Glomerular endothelial cell (primary cell): Measurements from ENCODE around the gene PRELID1. TPM values are rescaled to one million over a fixed set of nuclear protein-coding genes. Genes with fewer than 3 reads are reported as not detected.
A peak's percentile ranks its signal among the peaks of the same experiment; 100 is the strongest.
"Not testable (repeated sequence)": the region's sequence is repeated elsewhere in the genome, so short reads cannot be mapped to it uniquely, and the experiment has no call there.

Experiments used
- DNase-seq: peaks from one replicate; pipeline ENCODE4 v3.0.0-alpha.2; 2011; ENCODE audit warnings: low read depth, low spot score; ENCODE audit errors: extremely low read depth
- total RNA-seq: library from RNA; depleted of rRNA; stranded (reverse); fragments of >200 nt; gene quantifications from 2 replicates; pipeline ENCODE4 v1.2.3, GENCODE V29; 2015

PRELID1 gene
- total RNA-seq, 1 donor from 2014 or later, result 147 TPM

DNA sequence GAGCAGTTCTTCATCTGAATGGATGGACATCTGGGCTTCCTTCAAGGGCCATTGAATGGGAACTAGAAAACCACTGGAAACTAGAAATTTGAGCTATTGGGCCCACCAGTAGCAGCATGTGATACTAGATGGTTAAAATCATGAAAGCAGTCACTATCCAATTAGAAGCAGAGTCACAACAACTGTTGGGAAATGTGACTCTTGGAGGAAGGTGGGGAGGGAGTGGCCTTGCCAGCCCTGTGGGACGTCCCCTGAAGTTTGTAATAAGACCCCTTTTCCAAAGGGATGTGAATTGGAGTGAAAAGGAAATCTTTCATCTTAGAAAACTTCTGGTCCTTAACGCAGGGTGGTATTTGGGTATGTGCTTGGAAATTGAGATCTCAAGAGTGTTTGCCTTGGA, 5.7 kb upstream of the PRELID1 start:
- no peak for DNase-seq

DNA sequence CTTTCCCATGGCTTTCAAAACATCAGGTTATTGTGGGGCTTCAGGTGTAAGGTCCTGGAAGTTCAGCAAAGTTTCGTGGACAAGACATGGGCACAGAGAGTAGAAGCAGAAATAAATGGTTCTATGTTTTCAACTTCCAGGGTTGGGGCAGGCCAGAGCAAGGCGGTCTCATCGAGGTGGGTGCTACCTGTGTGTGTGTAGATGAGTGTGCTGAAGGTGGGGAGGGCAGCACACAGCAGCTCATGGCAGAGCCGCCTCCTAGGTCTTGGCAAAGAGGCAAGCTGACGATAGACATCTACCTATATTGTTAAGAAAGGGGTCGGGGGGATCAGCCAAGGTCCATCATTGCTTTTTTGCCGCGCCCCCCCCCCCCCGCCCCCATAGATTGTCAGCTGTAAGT, 3.9 kb upstream of the PRELID1 start:
- no peak for DNase-seq

DNA sequence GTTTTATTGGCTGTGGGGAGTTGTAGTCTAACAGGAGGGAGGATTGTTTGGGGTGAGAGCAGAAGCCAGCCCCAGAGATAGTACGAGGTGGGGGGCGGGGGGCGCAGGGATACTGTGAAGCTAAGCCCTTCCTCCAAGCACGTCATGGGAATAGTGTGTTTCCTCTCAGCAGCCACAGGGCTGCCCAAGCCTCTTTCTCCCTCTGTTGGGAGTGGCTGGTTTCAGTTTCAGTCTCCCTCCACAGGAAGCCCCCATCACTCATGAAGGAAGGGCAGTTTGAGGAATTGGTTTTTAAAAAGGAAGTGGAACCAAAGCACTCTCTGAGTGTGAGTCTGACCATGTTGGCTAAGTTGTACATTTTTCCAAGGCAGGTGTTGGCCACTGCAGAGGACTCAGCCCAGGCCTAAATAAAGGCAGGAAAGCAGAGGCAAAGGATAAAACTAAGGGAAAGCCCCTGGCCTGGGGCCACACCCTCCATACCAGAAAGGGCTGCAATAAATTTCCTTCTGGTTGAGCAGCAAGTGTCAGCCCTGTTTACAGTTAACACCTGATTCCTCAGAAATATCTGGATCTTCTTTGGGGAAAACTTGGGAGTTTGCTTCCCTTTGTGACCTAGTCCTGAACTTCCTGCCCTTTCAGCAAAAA, 3.2 kb upstream of the PRELID1 start:
- DNase-seq, result peak; percentile 62

GRCh38 chr5:177300951-177301350, 2.6 kb upstream of the PRELID1 start:
- no peak for DNase-seq

GRCh38 chr5:177301503-177302165, 2.0 kb upstream of the PRELID1 start:
- no peak for DNase-seq

DNA sequence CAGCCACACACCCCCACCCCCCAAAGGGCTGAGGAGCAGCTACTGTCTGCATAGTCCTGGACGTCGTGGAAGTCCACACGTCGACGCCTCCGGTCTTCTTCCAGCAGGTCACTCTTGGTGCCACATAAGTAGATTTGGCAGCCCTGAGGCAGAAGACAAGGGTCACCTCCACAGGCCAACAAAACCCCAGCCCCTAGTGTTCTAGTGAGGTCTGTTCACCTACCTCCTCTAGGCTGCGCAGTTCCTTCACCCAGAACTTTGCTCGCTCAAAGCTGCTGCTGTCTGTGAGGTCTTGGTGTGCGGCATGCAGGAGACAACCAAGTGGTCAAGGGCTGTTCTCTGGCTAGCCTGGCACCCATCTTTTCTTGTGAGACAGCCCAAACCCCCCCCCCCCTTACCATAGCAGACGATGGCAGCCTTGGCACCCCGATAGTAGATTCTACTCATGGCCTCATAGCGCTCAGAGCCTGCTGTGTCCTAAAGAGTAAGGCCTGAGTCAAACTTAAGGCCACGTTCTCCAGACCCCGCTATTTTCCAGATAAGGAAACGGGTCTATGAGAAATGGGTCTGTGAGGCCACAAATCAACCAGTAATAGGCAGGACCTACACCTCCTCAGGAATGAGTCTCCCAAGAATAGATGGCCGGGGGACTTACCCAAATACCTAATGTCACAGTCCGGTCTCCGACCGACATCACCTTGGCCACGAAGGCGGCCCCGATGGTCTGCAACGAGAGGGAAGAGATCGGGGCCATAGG, 1.1 kb upstream of the PRELID1 start:
- no peak for DNase-seq

DNA sequence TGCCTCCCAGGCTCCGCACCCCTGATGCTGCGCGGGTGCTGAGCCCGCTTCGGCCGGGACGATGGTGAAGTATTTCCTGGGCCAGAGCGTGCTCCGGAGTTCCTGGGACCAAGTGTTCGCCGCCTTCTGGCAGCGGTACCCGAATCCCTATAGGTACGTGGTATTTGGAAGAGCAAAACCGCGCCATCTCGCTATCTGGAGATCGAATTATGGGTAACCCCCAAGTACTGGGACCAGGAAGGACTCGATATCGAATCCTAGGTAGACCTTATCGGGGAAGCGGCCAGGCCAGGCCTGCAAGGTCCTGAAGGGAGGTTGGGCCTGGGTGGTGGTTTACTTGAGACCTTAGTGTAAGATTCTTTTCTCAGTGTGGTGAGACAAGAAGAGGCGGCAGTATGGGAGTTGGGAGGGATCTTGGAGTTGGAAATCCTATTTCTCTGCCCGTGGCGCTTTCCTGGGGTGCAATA, 359 bp downstream of the PRELID1 start:
- DNase-seq, result no peak

DNA sequence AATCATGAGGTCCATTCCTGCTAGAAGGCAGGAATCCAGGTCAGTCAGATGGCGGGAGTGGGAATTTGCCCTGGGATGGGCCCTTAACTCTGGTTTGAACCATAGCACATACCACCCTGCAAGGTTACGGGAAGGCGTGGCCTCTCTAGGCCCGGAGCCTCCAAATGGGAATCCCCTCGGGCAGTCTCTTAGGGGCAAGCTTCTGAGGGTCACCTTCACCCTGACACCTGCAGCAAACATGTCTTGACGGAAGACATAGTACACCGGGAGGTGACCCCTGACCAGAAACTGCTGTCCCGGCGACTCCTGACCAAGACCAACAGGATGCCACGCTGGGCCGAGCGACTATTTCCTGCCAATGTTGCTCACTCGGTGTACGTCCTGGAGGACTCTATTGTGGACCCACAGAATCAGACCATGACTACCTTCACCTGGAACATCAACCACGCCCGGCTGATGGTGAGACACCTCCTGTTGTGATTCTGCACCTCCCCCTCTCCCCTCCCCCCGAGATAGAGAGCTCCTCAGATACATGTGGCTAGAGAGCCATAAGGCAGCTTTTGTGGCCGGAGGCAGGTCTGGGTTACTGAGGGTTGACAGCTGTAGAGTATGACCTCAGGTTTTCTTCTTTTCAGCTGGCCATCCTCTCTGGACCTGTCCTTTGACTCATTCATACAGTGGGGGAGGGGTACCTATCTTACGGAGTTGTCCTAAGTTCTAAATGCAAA, 957 bp downstream of the PRELID1 start:
- no peak for DNase-seq

- not testable (repeated sequence) for DNase-seq
Measured at GRCh38 chr5:177306103-177306640, 2.6 kb downstream of the PRELID1 start.

DNA sequence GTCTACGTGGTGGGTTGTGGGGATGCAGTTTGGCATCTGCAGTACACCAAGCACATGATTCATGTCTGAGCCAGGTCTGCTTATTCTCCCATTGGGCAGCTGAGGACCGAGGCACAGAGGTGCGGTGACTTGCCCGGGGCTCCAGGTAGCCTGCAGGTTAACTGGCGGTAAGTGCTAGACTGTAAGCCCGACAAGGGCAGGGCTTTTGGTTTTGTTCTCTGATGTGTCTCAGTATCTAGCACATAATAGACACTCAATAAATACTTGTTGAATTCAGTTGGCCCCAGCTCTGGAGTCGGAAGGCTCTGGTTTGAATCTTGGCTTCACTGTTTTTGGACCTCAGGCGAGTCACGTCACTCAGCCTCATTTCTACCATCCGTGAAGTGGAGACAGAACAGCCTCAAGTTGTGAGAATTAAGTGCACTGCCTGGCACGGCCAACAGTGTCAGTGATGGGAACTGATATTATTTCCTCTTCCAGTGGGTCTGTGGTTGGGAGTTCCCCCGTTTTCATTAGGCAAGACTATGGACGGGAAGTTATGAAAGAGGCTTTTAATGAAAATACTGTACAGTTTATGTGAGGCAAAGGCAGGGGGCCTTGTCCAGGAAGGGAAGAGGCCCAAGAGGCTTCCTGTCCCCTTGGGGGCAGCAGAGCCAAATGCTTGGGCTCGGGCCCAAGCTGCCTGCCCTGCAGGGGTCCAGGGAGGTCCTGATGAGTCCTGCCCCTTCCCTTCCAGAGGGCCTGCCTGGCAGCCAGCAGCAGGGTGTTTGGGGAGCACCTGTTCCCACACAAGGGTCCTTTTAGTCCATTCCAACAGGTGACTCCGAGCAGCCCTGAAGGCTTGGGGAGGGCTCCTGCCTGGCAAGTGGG, 3.3 kb downstream of the PRELID1 start:
- DNase-seq, result no peak

DNA sequence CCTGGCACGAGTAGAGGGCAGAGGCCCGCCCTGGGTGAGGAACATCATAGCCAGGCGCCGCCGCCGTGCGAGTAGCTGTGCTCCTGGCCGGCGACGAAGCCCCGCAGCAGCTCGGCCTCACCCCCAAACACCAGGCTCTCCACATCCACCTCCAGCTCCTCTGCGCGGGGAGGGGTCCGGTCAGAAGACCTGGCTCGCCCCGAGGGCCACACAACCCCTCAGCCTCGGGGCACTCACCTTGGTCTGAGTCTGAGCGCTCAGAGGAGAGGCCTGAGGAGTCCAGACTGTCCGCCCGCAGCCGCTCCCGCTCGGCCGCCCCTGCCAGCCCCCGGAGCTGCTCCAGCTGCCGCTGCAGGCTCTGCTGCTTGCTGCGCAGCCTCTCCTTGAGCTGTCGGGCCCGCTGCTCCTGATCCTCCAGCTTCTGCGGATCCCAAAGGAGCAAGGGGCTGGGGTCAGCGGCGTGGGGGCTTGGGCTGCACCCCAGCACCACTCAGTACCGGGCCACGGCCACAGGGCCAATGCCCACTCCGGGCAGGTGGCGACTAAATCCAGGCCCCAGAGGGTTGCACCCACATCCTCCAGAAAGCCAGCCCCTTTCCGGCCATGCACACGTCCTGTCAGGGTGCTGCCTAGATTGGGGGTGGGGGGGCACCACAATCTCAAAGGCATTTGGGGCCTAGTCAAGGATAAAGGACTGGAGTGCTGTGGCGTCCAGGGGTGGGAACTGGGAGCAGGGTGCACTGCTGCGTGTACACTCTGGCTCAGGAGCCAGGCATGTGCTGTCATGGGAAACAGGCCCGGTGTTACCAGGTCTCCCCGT, 4.2 kb downstream of the PRELID1 start:
- DNase-seq, result no peak

- no peak for DNase-seq
Measured at GRCh38 chr5:177308740-177309139, 5.1 kb downstream of the PRELID1 start.

DNA sequence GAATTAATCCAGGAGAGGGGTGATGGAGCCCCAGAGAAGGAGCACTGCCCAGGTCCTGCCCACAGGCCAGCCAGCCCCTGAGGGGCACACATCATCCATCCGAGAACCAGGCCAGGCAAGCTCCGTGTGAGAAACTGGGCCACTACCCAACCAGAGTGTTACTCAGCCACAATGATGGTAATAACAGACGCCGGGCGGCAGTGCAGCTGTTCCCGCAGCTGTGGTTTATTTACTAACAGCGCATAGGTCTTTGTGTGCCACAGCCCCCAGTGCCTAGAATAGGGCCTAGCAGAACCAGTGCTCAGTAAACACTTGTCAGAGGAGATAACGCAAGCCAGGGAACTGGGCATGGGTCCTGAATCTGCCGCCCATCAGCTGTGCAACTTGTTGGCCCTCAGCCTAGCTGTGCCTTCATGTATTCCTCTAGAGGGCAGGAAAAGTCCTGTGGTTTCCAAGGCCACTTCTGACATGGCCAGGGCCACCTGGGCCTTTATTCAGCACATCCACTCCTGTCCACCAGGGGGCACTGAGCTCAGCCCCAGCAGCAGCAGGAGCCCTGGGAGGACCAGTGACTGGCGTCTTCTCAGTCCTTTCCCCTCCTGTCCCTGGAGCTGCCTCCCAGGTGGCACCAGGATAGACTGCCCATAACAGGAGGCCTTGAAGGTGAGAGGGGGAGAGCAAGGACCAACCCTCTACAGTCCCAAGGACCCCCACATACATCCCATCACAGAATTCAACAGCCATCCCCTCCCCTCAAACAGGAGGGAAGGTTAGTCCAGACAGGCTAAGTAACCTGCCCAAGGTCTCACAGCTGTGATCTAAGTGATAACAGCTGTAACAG, 6.0 kb downstream of the PRELID1 start:
- DNase-seq, result no peak

- no peak for DNase-seq
Measured at GRCh38 chr5:177310332-177310731, 6.7 kb downstream of the PRELID1 start.

GRCh38 chr5:177310757-177311391, 7.3 kb downstream of the PRELID1 start:
- no peak for DNase-seq

DNA sequence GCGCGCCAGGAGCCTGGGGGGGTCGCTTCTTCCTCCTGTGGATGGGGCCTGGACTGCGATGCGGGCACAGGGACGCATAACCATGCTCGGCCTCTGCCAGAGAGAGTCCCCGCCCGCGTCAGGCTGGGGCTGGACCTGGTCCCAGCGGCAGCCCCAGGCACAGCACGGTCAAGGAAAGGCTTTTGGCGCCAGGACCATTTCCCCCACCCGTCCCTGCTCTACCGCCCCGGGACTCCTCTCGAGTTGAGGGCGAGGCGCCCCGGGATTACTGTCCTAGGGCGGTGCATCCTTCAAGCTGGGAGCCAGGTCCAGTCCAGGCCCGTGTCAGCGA, 7.8 kb downstream of the PRELID1 start:
- no peak for DNase-seq

DNA sequence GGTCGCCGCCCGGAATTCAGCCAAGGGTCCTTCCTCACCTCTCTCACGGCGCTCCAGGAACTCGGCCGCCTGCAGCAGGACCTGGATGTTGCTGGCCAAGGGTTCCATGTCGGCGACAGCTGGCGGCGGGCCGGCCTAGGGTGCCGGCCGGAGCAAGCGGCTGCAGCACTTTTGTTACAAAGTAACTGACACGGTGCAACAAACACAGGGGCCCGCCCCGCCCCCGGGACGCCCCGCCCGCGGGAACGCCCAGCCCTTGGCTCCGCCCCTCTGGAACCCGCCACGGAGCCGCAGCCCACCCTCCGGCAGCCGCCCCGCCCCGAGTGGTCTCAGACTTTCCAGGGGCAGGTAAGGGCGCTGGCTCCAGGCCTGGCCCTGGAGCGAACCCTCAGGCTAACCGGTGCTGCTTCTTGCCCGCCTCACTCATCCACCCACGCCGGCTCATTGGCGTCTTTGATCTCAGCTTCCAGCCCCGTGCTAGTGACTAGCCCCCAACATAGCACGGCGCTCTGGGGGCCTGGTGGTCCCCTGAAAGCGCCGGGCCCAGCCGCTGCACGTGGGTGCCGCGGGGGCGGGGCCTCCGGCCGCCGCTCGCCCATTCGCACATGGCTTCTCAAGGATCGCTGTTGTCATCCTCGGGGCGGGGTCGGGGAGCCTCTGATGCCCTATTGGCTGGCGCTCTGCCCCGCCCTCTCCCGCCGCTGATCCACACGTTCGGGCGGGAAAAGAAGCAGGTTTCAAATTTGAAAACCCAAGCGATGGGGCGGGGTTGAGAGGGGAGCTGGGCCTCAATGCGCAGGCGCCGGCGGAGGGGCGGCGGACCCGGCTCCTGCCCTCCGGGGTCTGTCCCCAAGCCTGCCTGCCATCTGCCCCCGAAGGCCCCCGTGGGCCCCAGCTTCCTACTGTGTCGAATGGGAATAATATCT, 8.4 kb downstream of the PRELID1 start, which contains the start of gene MXD3:
MXD3 (minus strand) TSS at position 176 of the 926 bp plus-strand sequence; CDS start at position 108, 68 bp downstream.
- no peak for DNase-seq
